ENCODE measurements around the gene SPEF2. TPM values are rescaled to one million over a fixed set of nuclear protein-coding genes. Genes with fewer than 3 reads are reported as not detected.

The SPEF2 gene
- total RNA-seq, 1 experiment from 2014 or later: 0.15 TPM

DNA sequence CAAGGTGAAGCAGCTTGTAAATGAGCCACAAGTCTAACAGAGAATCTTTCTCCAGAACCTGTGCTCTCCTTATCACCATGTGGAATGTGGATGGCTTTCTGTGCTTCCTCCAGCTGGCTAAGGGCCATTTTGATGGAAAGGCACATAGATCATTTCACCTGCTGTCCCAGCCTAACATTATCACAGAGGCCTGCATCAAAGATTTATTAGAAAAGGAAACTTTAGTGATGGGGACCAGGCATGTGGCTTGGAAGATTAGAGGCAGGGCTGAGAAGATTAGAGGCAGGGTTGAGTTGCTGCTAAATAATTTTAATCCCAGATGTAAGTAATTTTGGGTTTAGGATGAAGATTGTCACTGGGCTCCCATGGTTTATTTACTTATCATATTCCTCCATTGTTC, 6.3 kb downstream of the SPEF2 start:
- no peak overlapping the region for H3K27ac Mint-ChIP-seq
- POLR2A ChIA-PET: no interaction called here
- ATAC-seq: no peak

DNA sequence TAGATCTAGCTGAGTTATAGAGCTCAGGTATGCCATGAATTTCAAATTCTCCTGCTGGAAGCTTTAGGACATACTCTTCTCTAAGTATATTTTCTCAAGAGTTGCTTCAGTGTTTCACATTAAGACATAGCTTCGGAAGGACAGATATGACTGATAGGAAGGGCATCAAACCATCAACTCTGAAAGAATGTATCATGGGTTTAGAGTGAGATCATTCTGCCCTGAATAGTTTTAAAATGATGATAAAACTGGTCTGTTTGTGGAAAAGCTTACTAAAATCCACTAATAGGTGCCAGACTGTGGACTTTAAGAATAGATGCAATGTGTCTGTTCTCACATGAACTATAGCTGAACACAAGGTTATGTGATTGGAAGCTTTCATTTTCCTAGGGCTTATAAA, 8.4 kb downstream of the SPEF2 start:
- no peak for ATAC-seq
- no peak overlapping the region for H3K4me3 Mint-ChIP-seq
- no peak for DNase-seq (ENCODE audit: low spot score)
- H3K4me1 Mint-ChIP-seq: no peaks in the 10 kb centered on the region
- no peaks in the 10 kb centered on the region for H3K36me3 Mint-ChIP-seq
- H3K27me3 Mint-ChIP-seq (ENCODE audit: low read depth): peaks cover 9% of the 10 kb centered on the region
- H3K27ac Mint-ChIP-seq: no peak overlapping the region
- ChIA-PET POLR2A (no interaction called here), CTCF (no interaction called here)
- peaks cover 12% of the 10 kb centered on the region for H3K9me3 Mint-ChIP-seq
- TF ChIP-seq HMGXB4 (CRISPR knock-in tag; IDR thresholded peaks at IDR 0.05) (no peak), PRDM15 (CRISPR knock-in tag; IDR thresholded peaks at IDR 0.05) (no peak), ZNF138 (CRISPR knock-in tag; conservative IDR thresholded peaks at IDR 0.05) (no peak), TEAD4 (CRISPR knock-in tag; IDR thresholded peaks at IDR 0.05) (no peak), ERG (CRISPR knock-in tag; IDR thresholded peaks at IDR 0.05) (no peak), ZMAT4 (CRISPR knock-in tag; IDR thresholded peaks at IDR 0.05) (no peak)
- TF ChIP-seq, protein P1, sequence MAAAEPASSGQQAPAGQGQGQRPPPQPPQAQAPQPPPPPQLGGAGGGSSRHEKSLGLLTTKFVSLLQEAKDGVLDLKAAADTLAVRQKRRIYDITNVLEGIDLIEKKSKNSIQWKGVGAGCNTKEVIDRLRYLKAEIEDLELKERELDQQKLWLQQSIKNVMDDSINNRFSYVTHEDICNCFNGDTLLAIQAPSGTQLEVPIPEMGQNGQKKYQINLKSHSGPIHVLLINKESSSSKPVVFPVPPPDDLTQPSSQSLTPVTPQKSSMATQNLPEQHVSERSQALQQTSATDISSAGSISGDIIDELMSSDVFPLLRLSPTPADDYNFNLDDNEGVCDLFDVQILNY (CRISPR knock-in tag; IDR thresholded peaks at IDR 0.05): no peak

More for the DNA sequence above, 6.3 kb downstream of the SPEF2 start:
- no peak overlapping the region for H3K4me3 Mint-ChIP-seq
- H3K27me3 Mint-ChIP-seq (ENCODE audit: low read depth): peaks cover 22% of the 10 kb centered on the region
- no peaks in the 10 kb centered on the region for H3K36me3 Mint-ChIP-seq
- CTCF ChIA-PET: interaction anchor here (1.5 kb wide), 1 partner anchor 27 kb away, joined by 3 read pairs; no protein-coding TSS in a partner anchor
- no peaks in the 10 kb centered on the region for H3K4me1 Mint-ChIP-seq
- DNase-seq (ENCODE audit: low spot score): no peak
- TF ChIP-seq NFYB (CRISPR knock-in tag; conservative IDR thresholded peaks at IDR 0.05; ENCODE audit: low read depth): no peak
- TF ChIP-seq JAZF1 (CRISPR knock-in tag; IDR thresholded peaks at IDR 0.05): no peak
- TF ChIP-seq, protein P2, sequence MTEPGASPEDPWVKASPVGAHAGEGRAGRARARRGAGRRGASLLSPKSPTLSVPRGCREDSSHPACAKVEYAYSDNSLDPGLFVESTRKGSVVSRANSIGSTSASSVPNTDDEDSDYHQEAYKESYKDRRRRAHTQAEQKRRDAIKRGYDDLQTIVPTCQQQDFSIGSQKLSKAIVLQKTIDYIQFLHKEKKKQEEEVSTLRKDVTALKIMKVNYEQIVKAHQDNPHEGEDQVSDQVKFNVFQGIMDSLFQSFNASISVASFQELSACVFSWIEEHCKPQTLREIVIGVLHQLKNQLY (CRISPR knock-in tag; IDR thresholded peaks at IDR 0.05): no peak
- TF ChIP-seq TP53 (CRISPR knock-in tag; IDR thresholded peaks at IDR 0.05): no peak
- TF ChIP-seq, protein P3, sequence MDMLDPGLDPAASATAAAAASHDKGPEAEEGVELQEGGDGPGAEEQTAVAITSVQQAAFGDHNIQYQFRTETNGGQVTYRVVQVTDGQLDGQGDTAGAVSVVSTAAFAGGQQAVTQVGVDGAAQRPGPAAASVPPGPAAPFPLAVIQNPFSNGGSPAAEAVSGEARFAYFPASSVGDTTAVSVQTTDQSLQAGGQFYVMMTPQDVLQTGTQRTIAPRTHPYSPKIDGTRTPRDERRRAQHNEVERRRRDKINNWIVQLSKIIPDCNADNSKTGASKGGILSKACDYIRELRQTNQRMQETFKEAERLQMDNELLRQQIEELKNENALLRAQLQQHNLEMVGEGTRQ (CRISPR knock-in tag; IDR thresholded peaks at IDR 0.05): no peak
- TF ChIP-seq, protein P4, sequence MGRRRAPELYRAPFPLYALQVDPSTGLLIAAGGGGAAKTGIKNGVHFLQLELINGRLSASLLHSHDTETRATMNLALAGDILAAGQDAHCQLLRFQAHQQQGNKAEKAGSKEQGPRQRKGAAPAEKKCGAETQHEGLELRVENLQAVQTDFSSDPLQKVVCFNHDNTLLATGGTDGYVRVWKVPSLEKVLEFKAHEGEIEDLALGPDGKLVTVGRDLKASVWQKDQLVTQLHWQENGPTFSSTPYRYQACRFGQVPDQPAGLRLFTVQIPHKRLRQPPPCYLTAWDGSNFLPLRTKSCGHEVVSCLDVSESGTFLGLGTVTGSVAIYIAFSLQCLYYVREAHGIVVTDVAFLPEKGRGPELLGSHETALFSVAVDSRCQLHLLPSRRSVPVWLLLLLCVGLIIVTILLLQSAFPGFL (CRISPR knock-in tag; IDR thresholded peaks at IDR 0.05; ENCODE audit: borderline replicate concordance): no peak
- no peak for TF ChIP-seq OVOL2 (CRISPR knock-in tag; IDR thresholded peaks at IDR 0.05; ENCODE audit: borderline replicate concordance)
- no peak for TF ChIP-seq ELF4 (CRISPR knock-in tag; IDR thresholded peaks at IDR 0.05; ENCODE audit: low read depth)
- no peak for TF ChIP-seq ZNF121 (CRISPR knock-in tag; IDR thresholded peaks at IDR 0.05)
- TF ChIP-seq PRDM15 (CRISPR knock-in tag; IDR thresholded peaks at IDR 0.05): no peak
- no peak for TF ChIP-seq TEAD4 (CRISPR knock-in tag; IDR thresholded peaks at IDR 0.05)
- no peak for TF ChIP-seq ZNF317 (CRISPR knock-in tag; IDR thresholded peaks at IDR 0.05; ENCODE audit: borderline replicate concordance, low read depth)
- no peak for TF ChIP-seq CREB1 (CRISPR knock-in tag; IDR thresholded peaks at IDR 0.05)
- no peak for TF ChIP-seq MYBL2 (CRISPR knock-in tag; IDR thresholded peaks at IDR 0.05)
- TF ChIP-seq EMX1 (CRISPR knock-in tag; IDR thresholded peaks at IDR 0.05): no peak
- no peak for TF ChIP-seq FOXJ3 (CRISPR knock-in tag; IDR thresholded peaks at IDR 0.05; ENCODE audit: borderline replicate concordance)
- TF ChIP-seq PRRX2 (CRISPR knock-in tag; IDR thresholded peaks at IDR 0.05): no peak
- no peak for TF ChIP-seq NFE2L1 (CRISPR knock-in tag; IDR thresholded peaks at IDR 0.05)
- no peaks in the 10 kb centered on the region for H3K9me3 Mint-ChIP-seq
